Keratinocyte (primary cell): ENCODE measurements around the gene ZNF407. TPM values are rescaled to one million over a fixed set of nuclear protein-coding genes. Genes with fewer than 3 reads are reported as not detected.

Source experiments
- DNase-seq: peaks from one replicate; pipeline ENCODE4 v3.0.0-alpha.2; 2011; ENCODE audit warnings: low read depth, missing footprints, low spot score
- FAIRE-seq: peaks from 2 replicates; lab custom pipeline; 2011; peaks lifted over from hg19 to GRCh38; lab: Jason Lieb, UNC
- H2AFZ ChIP-seq: 2 replicates; pipeline ENCODE4 v1.6.0; 2012; ENCODE audit warnings: low read length, control low read depth, inconsistent platforms; ENCODE audit not compliant: control insufficient read depth
- H3K27ac ChIP-seq: 2 replicates; pipeline ENCODE4 v1.5.1; 2011; ENCODE audit warnings: low read length; ENCODE audit not compliant: control insufficient read depth, insufficient read depth
- H3K27me3 ChIP-seq: 3 replicates; pipeline ENCODE4 v1.6.0; 2011; ENCODE audit warnings: low read length; ENCODE audit not compliant: control insufficient read depth, insufficient read depth; ENCODE audit errors: extremely low read depth
- H3K36me3 ChIP-seq, 2 experiments: 2 replicates in 1 of 2; 3 replicates in 1 of 2; pipeline ENCODE4 v1.5.1; 2011; ENCODE audit warnings: low read length in 2 of 2, mild to moderate bottlenecking in 1 of 2; ENCODE audit not compliant: control insufficient read depth in 2 of 2, insufficient read depth in 2 of 2; ENCODE audit errors: extremely low read depth in 1 of 2
- H3K4me1 ChIP-seq: 3 replicates; pipeline ENCODE4 v1.5.1; 2011; ENCODE audit warnings: low read length; ENCODE audit not compliant: control insufficient read depth, insufficient read depth; ENCODE audit errors: extremely low read depth
- H3K4me2 ChIP-seq: 3 replicates; pipeline ENCODE4 v1.6.0; 2011; ENCODE audit warnings: low read depth, low read length; ENCODE audit not compliant: control insufficient read depth, insufficient read depth; ENCODE audit errors: extremely low read depth
- H3K4me3 ChIP-seq, 3 experiments: fragments of 200-600 bp in 1 of 3; sonication (generic) in 1 of 3; 2 replicates in 2 of 3; 3 replicates in 1 of 3; pipeline ENCODE4 v1.5.1; 2011 to 2016; ENCODE audit warnings: low read length in 3 of 3, mild to moderate bottlenecking in 3 of 3, control low read depth in 2 of 3, inconsistent platforms in 1 of 3, low read depth in 1 of 3, mixed read lengths in 1 of 3, mixed run types in 1 of 3, moderate library complexity in 1 of 3; ENCODE audit not compliant: control insufficient read depth in 2 of 3, insufficient read depth in 2 of 3; ENCODE audit errors: extremely low read depth in 1 of 3
- H3K79me2 ChIP-seq: 2 replicates; pipeline ENCODE4 v1.6.0; 2012; ENCODE audit warnings: low read length; ENCODE audit not compliant: control insufficient read depth, insufficient read depth
- H3K9ac ChIP-seq: 3 replicates; pipeline ENCODE4 v1.6.0; 2011; ENCODE audit warnings: low read length; ENCODE audit not compliant: control insufficient read depth, insufficient read depth; ENCODE audit errors: extremely low read depth
- H3K9me1 ChIP-seq: 3 replicates; pipeline ENCODE4 v1.6.0; 2011; ENCODE audit warnings: low read length; ENCODE audit not compliant: control insufficient read depth, insufficient read depth; ENCODE audit errors: extremely low read depth
- H3K9me3 ChIP-seq: 2 replicates; pipeline ENCODE4 v1.5.1; 2012; ENCODE audit warnings: low read depth, low read length; ENCODE audit not compliant: control insufficient read depth
- H4K20me1 ChIP-seq: 3 replicates; pipeline ENCODE4 v1.6.0; 2011; ENCODE audit warnings: low read length; ENCODE audit not compliant: control insufficient read depth, insufficient read depth; ENCODE audit errors: extremely low read depth
- EZH2 ChIP-seq: IDR thresholded peaks from one replicate; pipeline ENCODE4 v1.6.1; 2012; ENCODE audit warnings: inconsistent platforms, mild to moderate bottlenecking, low read length, moderate library complexity
- dilution Hi-C: fragments of 300-500 bp; cut with MboI; formaldehyde crosslinking; loops from one replicate; pipeline ENCODE4 v1.7.0; 2020; ENCODE audit warnings: low sequenced_read_pairs; ENCODE audit not compliant: extremely low pct_ligation_motif_present
- polyA plus RNA-seq, 5 experiments: library from polyadenylated mRNA; depleted of rRNA in 3 of 5; stranded (reverse) in 3 of 5; stranded (forward) in 1 of 5; unstranded in 1 of 5; fragments of >200 nt; gene quantifications; 1 replicate in 1 of 5; 2 replicates in 3 of 5; 3 replicates in 1 of 5; pipeline versions ENCODE4 v1.2.1 to v1.2.3, GENCODE V29; 2011 to 2012; ENCODE audit warnings: missing spikeins in 2 of 5, low read depth in 1 of 5, low replicate concordance in 1 of 5
- TF ChIP-seq, protein P1 (sequence below), 3 experiments: IDR thresholded peaks in 1 of 3; conservative IDR thresholded peaks in 1 of 3; optimal IDR thresholded peaks in 1 of 3; 2 replicates in 2 of 3; 3 replicates in 1 of 3; pipeline versions ENCODE3 to v1.5.1; 2011; ENCODE audit warnings: low read length in 3 of 3, mild to moderate bottlenecking in 3 of 3, moderate library complexity in 2 of 3, control low read depth in 1 of 3, inconsistent platforms in 1 of 3; ENCODE audit not compliant: insufficient read depth in 2 of 3; ENCODE audit errors: extremely low read depth in 1 of 3

ZNF407 gene
- polyA plus RNA-seq, 1 donor (not counting 4 experiments of a cell fraction or from before 2014, with no cell fraction given): 3.8 TPM

DNA sequence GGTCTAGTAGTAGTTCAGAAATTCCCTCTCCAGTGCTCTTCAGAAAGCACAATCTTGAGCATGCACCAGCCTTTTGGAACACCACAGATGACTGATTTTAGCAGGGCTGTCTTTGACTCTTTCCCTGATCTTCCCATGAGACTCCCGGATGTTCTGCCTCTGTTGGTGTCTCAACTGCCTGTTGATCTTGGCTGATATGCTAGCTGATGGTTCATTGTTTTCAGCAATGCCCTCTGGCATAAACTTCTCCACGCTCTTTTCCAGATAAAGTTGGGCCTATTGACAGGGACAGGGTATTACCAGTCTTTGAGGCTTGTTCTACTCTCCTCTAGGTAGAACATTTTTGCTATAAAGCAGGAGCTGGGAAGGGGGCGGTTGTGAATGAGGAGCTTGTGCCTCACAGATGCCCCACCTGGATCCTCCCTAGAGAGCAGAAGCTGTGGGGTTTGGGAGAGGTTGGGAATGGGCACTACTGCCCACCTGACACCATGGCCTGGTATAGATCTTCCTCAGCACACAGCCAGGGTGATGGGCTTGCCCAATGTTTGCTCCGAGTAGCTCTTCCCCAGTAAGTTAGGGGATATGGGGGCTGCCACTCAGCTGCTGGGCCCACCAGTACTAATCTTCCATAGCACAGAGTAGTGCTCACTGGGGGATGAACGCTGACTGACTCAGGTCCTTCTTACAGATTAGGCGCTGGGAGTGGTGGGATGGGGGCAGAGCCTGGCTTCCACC lies 500.0 kb downstream of the ZNF407 start:
- dilution Hi-C loops: no loop called here
- H3K79me2 ChIP-seq: no peaks in the 10 kb centered on the region
- H3K36me3 ChIP-seq: no peaks in the 10 kb centered on the region
- H3K9ac ChIP-seq: no peak overlapping the region
- DNase-seq: no peak
- TF ChIP-seq, protein P1, sequence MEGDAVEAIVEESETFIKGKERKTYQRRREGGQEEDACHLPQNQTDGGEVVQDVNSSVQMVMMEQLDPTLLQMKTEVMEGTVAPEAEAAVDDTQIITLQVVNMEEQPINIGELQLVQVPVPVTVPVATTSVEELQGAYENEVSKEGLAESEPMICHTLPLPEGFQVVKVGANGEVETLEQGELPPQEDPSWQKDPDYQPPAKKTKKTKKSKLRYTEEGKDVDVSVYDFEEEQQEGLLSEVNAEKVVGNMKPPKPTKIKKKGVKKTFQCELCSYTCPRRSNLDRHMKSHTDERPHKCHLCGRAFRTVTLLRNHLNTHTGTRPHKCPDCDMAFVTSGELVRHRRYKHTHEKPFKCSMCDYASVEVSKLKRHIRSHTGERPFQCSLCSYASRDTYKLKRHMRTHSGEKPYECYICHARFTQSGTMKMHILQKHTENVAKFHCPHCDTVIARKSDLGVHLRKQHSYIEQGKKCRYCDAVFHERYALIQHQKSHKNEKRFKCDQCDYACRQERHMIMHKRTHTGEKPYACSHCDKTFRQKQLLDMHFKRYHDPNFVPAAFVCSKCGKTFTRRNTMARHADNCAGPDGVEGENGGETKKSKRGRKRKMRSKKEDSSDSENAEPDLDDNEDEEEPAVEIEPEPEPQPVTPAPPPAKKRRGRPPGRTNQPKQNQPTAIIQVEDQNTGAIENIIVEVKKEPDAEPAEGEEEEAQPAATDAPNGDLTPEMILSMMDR (optimal IDR thresholded peaks at IDR 0.05 in 1 of 3, IDR thresholded peaks at IDR 0.05 in 1 of 3, conservative IDR thresholded peaks at IDR 0.05 in 1 of 3; ENCODE audit: extremely low read depth in 1 of 3, insufficient read depth in 2 of 3, low read length in 3 of 3): no peak
- no peak for TF ChIP-seq EZH2
- no peaks in the 10 kb centered on the region for H3K9me3 ChIP-seq
- FAIRE-seq: no peak
- H3K27me3 ChIP-seq: no peaks in the 10 kb centered on the region
- H3K4me3 ChIP-seq: no peak overlapping the region
- no peaks in the 10 kb centered on the region for H4K20me1 ChIP-seq
- no peak overlapping the region for H2AFZ ChIP-seq
- no peak overlapping the region for H3K27ac ChIP-seq
- H3K4me1 ChIP-seq: no peaks in the 10 kb centered on the region
- no peaks in the 10 kb centered on the region for H3K9me1 ChIP-seq
- no peak overlapping the region for H3K4me2 ChIP-seq

DNA sequence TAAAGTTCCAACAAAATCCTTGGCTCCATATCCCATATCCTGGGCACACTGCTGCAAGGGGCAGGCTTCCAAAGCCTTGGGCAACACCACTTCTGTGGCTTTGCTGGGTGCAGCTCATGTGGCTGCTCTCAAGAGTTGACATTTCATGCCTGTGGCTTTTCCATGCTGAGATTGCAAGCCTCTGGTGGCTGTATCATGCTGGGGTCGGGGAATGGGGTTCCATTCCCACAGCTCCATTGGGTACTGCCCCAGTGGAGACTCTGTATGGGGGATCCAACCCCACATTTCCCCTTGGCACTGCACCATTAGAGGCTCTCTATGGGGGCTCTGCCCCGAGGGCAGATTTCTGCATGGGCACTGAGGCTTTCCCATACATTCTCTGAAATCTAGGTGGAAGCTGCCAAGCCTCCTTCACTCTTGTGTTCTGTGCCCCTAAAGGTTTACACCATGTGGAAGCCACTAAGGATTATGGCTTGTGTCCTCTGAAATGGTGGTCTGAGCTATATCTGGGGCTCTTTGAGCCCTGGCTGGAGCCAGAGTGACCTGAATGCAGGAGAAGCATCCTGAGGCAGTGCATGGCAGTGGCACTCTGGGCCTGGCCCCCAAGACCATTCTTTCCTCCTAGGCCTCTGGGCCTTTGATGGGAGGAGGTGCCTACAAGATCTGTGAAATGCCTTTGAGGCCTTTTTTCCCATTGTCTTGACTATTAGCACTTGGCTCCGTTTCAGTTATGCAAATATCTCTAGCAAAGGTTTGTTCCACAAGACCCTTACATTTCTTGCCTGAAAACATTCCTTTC lies 503.4 kb downstream of the ZNF407 start:
- Histone ChIP-seq H3K9me1 (no peaks in the 10 kb centered on the region), H3K27ac (no peak overlapping the region), H3K9ac (no peak overlapping the region), H3K27me3 (no peaks in the 10 kb centered on the region), H4K20me1 (no peaks in the 10 kb centered on the region), H3K36me3 (no peaks in the 10 kb centered on the region), H3K4me2 (no peak overlapping the region), H3K4me1 (no peaks in the 10 kb centered on the region), H3K4me3 (no peak overlapping the region), H3K9me3 (no peaks in the 10 kb centered on the region), H2AFZ (no peak overlapping the region), H3K79me2 (no peaks in the 10 kb centered on the region)
- dilution Hi-C loops: no loop called here
- DNase-seq: no peak
- no peak for FAIRE-seq
- TF ChIP-seq, protein P1 (optimal IDR thresholded peaks at IDR 0.05 in 1 of 3, IDR thresholded peaks at IDR 0.05 in 1 of 3, conservative IDR thresholded peaks at IDR 0.05 in 1 of 3; ENCODE audit: extremely low read depth in 1 of 3, insufficient read depth in 2 of 3, low read length in 3 of 3): no peak
- no peak for TF ChIP-seq EZH2
